Lower leg skin (tissue), 4 donors: ENCODE results near the gene AGT. TPM values are rescaled to one million over a fixed set of nuclear protein-coding genes. Genes with fewer than 3 reads are reported as not detected.

Experiments used
- DNase-seq, 2 donors: peaks; one replicate each; pipeline ENCODE4 v3.0.0-alpha.2; 2019; ENCODE audit warnings: low spot score in 2 of 2
- H3K4me3 ChIP-seq: fragments of 200-600 bp; sonication (generic); 2 replicates; pipeline ENCODE4 v1.5.1; 2017; ENCODE audit warnings: mild to moderate bottlenecking, low read depth; ENCODE audit not compliant: poor library complexity, severe bottlenecking
- POLR2A ChIP-seq, 2 donors: fragments of 450-650 bp; IDR thresholded peaks; one replicate each; pipeline ENCODE4 v1.6.1; 2016 to 2017; ENCODE audit warnings: antibody characterized with exemption in 2 of 2, mild to moderate bottlenecking in 1 of 2, moderate library complexity in 1 of 2
- WGBS, 2 donors: methylation state at CpG; one replicate each; pipeline ENCODE4 v1.1.5; 2018; 5-methylcytosine and 5-hydroxymethylcytosine counted together
- intact Hi-C: fragments of 100-400 bp; cut with DNase I; formaldehyde crosslinking; loops from one replicate; pipeline ENCODE4 v1.15.0; 2023; ENCODE audit warnings: low total_unique reads
- total RNA-seq, 4 donors: library from RNA; depleted of rRNA; stranded (reverse); fragments of >200 nt; gene quantifications; one replicate each; pipeline ENCODE4 v1.1.0, GENCODE V29; 2016
- TF ChIP-seq, protein P1 (sequence below), 3 donors: fragments of 450-650 bp; IDR thresholded peaks; one replicate each; pipeline ENCODE4 v1.5.1; 2016; ENCODE audit warnings: antibody characterized with exemption in 3 of 3, mild to moderate bottlenecking in 3 of 3, moderate library complexity in 2 of 3

The AGT gene
- total RNA-seq, 4 donors from 2014 or later, result 0.20 to 5.8 (median 1.4) TPM

DNA sequence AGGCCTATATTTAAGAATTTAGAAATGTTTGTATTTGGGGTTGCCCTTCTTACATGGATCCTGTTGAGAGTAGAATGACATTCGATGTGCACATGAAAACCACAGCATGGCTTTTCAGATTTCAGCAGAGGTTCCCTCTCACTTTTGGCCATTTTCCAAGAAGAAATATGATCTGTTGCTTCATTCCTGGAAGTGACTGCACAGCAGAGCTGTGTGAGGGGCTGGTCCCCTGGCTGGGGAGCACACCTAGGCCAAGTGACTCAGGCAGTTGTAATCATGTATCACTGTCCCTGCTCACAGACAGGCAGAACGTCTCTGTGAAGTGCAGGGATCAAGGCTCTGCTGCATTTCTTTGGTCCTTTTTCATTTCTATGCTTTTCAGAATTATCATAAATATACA is 32.3 kb downstream of the AGT start:
- 23 to 34% methylated on average over 2 of the region's 2 CpGs for WGBS, 2 donors
- no peak for TF ChIP-seq POLR2A (IDR thresholded peaks at IDR 0.05)
- TF ChIP-seq, protein P1, sequence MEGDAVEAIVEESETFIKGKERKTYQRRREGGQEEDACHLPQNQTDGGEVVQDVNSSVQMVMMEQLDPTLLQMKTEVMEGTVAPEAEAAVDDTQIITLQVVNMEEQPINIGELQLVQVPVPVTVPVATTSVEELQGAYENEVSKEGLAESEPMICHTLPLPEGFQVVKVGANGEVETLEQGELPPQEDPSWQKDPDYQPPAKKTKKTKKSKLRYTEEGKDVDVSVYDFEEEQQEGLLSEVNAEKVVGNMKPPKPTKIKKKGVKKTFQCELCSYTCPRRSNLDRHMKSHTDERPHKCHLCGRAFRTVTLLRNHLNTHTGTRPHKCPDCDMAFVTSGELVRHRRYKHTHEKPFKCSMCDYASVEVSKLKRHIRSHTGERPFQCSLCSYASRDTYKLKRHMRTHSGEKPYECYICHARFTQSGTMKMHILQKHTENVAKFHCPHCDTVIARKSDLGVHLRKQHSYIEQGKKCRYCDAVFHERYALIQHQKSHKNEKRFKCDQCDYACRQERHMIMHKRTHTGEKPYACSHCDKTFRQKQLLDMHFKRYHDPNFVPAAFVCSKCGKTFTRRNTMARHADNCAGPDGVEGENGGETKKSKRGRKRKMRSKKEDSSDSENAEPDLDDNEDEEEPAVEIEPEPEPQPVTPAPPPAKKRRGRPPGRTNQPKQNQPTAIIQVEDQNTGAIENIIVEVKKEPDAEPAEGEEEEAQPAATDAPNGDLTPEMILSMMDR (IDR thresholded peaks at IDR 0.05), result no peak
- intact Hi-C loops, result no loop called here
- DNase-seq, result no peak
- no peak overlapping the region for H3K4me3 ChIP-seq

DNA sequence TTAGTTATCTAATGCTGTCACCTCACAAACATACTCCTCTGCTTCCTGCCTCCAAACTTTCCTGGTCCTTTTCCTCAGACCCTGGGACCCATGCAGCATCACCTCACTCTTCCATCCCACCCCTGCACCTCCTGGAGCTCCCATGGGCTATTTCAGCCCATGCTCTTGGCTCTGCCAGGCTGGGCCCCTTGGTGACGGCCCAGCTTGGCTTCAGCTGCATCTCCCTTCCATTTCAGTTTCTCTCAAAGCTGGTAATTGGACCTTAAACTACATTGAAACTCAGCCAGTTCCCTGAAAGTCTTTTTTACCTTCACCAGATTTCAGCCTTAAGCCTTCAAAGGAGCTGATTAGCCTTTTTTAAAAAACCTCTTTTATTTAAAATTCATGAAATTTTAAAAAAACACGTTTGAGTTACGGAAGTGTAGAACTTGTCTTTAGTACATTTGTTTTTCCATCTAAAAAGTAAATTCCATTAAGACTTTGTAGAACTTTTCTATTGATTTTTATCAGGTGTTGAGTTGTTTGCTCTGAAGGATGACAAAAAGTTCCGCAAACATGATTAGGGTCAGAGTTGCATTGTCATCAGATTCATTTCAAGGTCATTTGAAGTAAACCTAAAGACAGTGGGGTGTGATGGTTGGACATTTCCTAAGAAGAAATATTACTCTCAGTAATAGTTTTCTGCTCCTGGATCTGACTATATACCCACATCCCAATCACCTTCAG is 33.5 kb downstream of the AGT start:
- intact Hi-C loops, result no loop called here
- 53 to 70% methylated on average over 4 of the region's 4 CpGs for WGBS, 2 donors
- TF ChIP-seq, protein P1 (IDR thresholded peaks at IDR 0.05), result no peak
- TF ChIP-seq POLR2A (IDR thresholded peaks at IDR 0.05), result no peak
- DNase-seq, result no peak
- no peak overlapping the region for H3K4me3 ChIP-seq

DNA sequence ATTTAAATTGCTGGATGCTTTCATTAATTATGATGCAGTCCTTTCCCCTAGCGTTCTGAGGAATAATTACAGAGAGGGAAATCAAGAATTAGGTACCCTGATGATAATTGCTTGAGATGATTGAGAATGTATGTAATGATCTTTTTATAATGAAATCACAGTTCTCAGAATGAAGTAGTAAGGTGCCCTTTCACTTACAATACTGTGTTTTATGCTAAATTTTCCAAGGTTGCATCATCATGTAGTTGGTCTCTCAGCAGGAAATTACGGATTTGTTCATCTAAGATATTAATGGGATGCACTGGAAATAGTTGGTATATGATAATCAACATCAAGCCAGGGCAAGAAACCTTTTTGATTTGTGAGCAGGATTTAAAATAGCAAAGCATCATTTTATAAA is 34.1 kb downstream of the AGT start:
- intact Hi-C loops, result no loop called here
- DNase-seq, result no peak
- WGBS, 2 donors, result 90 to 93% methylated on average over 2 of the region's 2 CpGs
- TF ChIP-seq, protein P1 (IDR thresholded peaks at IDR 0.05), result no peak
- no peak for TF ChIP-seq POLR2A (IDR thresholded peaks at IDR 0.05)
- no peak overlapping the region for H3K4me3 ChIP-seq

DNA sequence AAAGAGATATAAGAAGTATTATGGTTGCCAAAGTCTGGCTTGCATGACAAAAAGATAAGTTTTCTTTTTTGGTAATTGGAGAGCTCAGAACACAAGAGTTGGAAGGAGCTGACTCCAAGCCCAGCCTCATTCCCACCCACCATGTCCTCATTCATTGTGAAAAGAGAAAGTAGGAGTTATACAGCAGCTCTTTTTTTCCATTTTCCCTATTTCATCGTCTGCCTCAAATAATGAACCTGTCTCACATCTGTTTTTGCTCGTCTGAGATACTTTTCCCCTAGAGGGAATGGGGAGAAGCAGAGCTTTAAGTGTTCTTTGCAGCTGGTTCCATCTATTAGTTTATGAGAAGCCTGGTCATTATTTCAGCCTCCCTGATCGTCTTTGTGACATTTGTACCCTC is 34.7 kb downstream of the AGT start:
- TF ChIP-seq, protein P1 (IDR thresholded peaks at IDR 0.05), result no peak
- no peak for TF ChIP-seq POLR2A (IDR thresholded peaks at IDR 0.05)
- intact Hi-C loops, result no loop called here
- H3K4me3 ChIP-seq, result no peak overlapping the region
- no peak for DNase-seq
- WGBS, 2 donors, result 67 to 71% methylated on average over 3 of the region's 3 CpGs

DNA sequence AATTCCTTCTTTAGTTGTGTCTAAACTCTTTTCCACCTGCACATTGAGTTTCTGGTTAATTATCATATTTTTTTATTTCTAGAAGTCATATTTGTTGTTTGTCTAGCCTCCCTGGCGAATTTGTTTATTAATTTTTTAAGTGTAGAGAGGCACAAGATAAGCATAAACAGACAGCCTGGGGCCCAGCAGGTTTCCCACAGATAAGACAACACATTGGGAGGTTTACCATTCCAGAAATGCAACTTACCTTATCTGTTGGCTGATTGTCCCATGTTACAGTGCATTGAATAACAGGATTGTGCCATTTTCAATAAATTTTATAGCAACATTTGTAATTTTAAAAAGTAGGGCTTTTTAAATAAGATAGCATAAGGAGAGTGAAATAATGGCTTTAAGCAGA is 36.7 kb downstream of the AGT start:
- WGBS, 2 donors, result 92 to 100% methylated on average over 1 of the region's 1 CpG
- no peak for DNase-seq
- TF ChIP-seq, protein P1 (IDR thresholded peaks at IDR 0.05), result no peak
- TF ChIP-seq POLR2A (IDR thresholded peaks at IDR 0.05), result no peak
- no peak overlapping the region for H3K4me3 ChIP-seq
- intact Hi-C loops, result no loop called here

DNA sequence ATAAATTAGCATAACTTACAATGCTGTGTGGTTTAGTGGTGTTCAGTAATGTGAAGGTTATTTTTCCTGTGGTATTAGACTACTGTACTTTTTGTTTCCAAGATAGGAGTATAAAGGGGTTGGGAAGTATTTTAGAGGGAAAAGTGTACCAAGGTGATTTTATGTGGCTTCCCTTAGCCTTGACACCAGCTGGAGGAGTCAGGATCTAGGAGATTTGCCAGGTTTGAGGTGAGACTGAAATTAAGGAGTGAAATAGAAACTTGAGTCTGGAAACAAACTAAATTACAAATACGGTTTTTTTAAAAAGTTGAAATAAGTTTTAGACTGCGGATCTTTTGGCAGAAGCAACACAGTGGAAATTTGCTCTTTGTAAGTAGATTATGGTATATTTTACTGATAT is 39.3 kb downstream of the AGT start:
- no peak overlapping the region for H3K4me3 ChIP-seq
- no peak for DNase-seq
- no peak for TF ChIP-seq POLR2A (IDR thresholded peaks at IDR 0.05)
- TF ChIP-seq, protein P1 (IDR thresholded peaks at IDR 0.05), result no peak
- intact Hi-C loops, result no loop called here
- WGBS, 2 donors, result 95 to 97% methylated on average over 2 of the region's 2 CpGs
